Breast epithelium (tissue), 4 donors: Measurements from ENCODE around the gene GAREM2. TPM values are rescaled to one million over a fixed set of nuclear protein-coding genes. Genes with fewer than 3 reads are reported as not detected.

Experiments used
- DNase-seq, 2 donors: peaks; one replicate each; pipeline ENCODE4 v3.0.0-alpha.2; 2019; ENCODE audit warnings: low spot score in 2 of 2
- H3K27ac ChIP-seq, 2 donors: fragments of 200-600 bp; sonication (generic) in 1 of 2; one replicate each; pipeline ENCODE4 v1.5.1; 2016 to 2019; ENCODE audit warnings: mild to moderate bottlenecking in 1 of 2
- H3K27me3 ChIP-seq, 2 donors: fragments of 200-600 bp; sonication (generic) in 1 of 2; one replicate each; pipeline versions ENCODE4 v1.5.1 to v1.6.0; 2017 to 2019; ENCODE audit warnings: control low read depth in 1 of 2, mild to moderate bottlenecking in 1 of 2
- H3K36me3 ChIP-seq: fragments of 200-600 bp; one replicate; pipeline ENCODE4 v1.5.1; 2019
- H3K4me1 ChIP-seq, 2 donors: fragments of 200-600 bp; sonication (generic); one replicate each; pipeline ENCODE4 v1.5.1; 2016 to 2019; ENCODE audit warnings: control low read depth in 1 of 2
- H3K4me3 ChIP-seq, 3 donors: fragments of 200-600 bp; sonication (generic); 1 replicate in 2 of 3; 2 replicates in 1 of 3; pipeline ENCODE4 v1.5.1; 2016 to 2019; ENCODE audit warnings: mild to moderate bottlenecking in 3 of 3, moderate library complexity in 2 of 3
- H3K9me3 ChIP-seq, 2 donors: fragments of 200-600 bp; sonication (generic) in 1 of 2; one replicate each; pipeline ENCODE4 v1.5.1; 2016 to 2019; ENCODE audit warnings: control low read depth in 1 of 2
- POLR2A ChIP-seq: fragments of 450-650 bp; IDR thresholded peaks from one replicate; pipeline ENCODE4 v1.6.1; 2016; ENCODE audit warnings: antibody characterized with exemption, mild to moderate bottlenecking, moderate library complexity
- POLR2AphosphoS5 ChIP-seq, 3 donors: sonication (generic); formaldehyde crosslinking; IDR thresholded peaks; one replicate each; pipeline ENCODE4 v1.6.1; 2017; ENCODE audit warnings: antibody characterized with exemption in 3 of 3
- intact Hi-C: fragments of 100-400 bp; cut with DNase I; formaldehyde crosslinking; loops from one replicate; pipeline ENCODE4 v1.15.1; 2023; ENCODE audit warnings: low total_unique reads
- total RNA-seq, 3 donors: library from RNA; depleted of rRNA; stranded (reverse); fragments of >200 nt; gene quantifications; one replicate each; pipeline ENCODE4 v1.1.0, GENCODE V29; 2016
- TF ChIP-seq, protein P1 (sequence below), 3 donors: fragments of 450-650 bp; IDR thresholded peaks; one replicate each; pipeline ENCODE4 v1.5.1; 2016 to 2017; ENCODE audit warnings: antibody characterized with exemption in 3 of 3, mild to moderate bottlenecking in 3 of 3, moderate library complexity in 3 of 3

GAREM2 gene
- total RNA-seq, 3 donors from 2014 or later = 1.2 to 2.0 (median 1.4) TPM

DNA sequence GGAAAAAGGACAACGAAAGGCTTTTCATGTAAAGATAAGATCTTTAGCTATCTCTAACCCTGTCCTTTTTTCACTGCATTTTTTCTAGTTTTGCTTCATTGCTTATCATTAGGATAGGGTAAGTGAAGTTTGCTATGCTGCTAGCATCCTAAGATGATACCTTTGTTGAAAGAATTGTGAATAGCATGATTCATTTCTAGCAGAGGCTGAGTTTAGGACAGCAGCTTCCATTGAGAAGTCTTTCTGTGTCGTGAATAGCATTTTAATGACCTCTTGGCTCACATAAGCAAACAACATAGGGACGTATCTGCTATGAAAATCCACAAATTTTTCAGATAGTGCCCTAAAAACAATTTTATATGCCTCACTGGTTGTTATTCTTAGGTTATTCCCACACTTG lies 36.4 kb upstream of the GAREM2 start:
- Histone ChIP-seq H3K36me3 (no peaks in the 10 kb centered on the region), H3K4me1 (no peaks in the 10 kb centered on the region), H3K9me3 (no peaks in the 10 kb centered on the region), H3K27me3 (no peaks in the 10 kb centered on the region), H3K27ac (no peak overlapping the region), H3K4me3 (no peak overlapping the region)
- intact Hi-C loops = no loop called here
- DNase-seq = no peak
- no peak for TF ChIP-seq POLR2A
- TF ChIP-seq, protein P1, sequence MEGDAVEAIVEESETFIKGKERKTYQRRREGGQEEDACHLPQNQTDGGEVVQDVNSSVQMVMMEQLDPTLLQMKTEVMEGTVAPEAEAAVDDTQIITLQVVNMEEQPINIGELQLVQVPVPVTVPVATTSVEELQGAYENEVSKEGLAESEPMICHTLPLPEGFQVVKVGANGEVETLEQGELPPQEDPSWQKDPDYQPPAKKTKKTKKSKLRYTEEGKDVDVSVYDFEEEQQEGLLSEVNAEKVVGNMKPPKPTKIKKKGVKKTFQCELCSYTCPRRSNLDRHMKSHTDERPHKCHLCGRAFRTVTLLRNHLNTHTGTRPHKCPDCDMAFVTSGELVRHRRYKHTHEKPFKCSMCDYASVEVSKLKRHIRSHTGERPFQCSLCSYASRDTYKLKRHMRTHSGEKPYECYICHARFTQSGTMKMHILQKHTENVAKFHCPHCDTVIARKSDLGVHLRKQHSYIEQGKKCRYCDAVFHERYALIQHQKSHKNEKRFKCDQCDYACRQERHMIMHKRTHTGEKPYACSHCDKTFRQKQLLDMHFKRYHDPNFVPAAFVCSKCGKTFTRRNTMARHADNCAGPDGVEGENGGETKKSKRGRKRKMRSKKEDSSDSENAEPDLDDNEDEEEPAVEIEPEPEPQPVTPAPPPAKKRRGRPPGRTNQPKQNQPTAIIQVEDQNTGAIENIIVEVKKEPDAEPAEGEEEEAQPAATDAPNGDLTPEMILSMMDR (IDR thresholded peaks at IDR 0.05) = no peak

GRCh38 chr2:26139269-26140183 lies 33.4 kb upstream of the GAREM2 start:
- H3K4me3 ChIP-seq = no peak overlapping the region
- intact Hi-C loops = loop anchor here (10.0 kb wide), 1 partner anchor 145 kb away; no protein-coding TSS in a partner anchor
- no peak for DNase-seq

DNA sequence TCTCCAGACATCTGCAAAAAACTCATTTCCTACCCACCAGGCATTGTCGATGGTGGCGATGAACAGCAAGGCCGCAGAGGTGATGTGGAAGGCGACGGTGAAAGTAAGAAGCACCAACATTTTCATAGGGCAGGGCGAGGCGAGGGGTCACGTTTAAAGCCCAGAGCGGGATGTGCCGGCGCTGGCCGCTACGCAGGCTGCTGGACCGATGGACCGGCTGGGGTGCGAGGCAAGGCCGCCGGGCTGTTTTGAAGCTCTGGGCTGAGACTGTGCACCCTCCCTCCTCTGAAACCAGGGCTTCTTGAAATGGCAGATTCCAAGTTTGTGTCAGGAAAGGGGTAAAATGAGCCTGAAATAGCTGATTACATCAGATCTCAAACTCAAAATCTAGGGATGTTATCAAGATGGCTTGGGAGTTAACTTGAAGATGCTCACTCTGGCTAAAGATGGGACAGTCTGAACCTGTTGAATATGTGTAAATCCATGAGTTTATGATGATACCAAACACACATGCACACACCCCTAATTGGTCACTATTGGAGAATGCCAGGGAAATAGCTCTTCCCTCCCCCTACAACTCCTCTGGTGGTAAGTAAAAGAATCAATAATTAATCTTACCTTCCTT lies 31.6 kb upstream of the GAREM2 start:
- no peak overlapping the region for H3K27ac ChIP-seq
- no peaks in the 10 kb centered on the region for H3K36me3 ChIP-seq
- no peak for DNase-seq
- H3K4me1 ChIP-seq = peaks cover 0 to 3% of the 10 kb centered on the region in 2 donors
- no peaks in the 10 kb centered on the region for H3K9me3 ChIP-seq
- TF ChIP-seq POLR2A (no peak), POLR2AphosphoS5 (IDR thresholded peaks at IDR 0.05) (peak in 1 of 3 donors; percentile 31)
- TF ChIP-seq, protein P1 (IDR thresholded peaks at IDR 0.05) = no peak
- intact Hi-C loops = loop anchor here (10.0 kb wide), 1 partner anchor 146 kb away; no protein-coding TSS in a partner anchor
- H3K27me3 ChIP-seq = no peaks in the 10 kb centered on the region
- H3K4me3 ChIP-seq = no peak overlapping the region

More at GRCh38 chr2:26139269-26140183, 33.4 kb upstream of the GAREM2 start:
- no peaks in the 10 kb centered on the region for H3K36me3 ChIP-seq
- peaks cover 0 to 3% of the 10 kb centered on the region in 2 donors for H3K4me1 ChIP-seq
- H3K27ac ChIP-seq = no peak overlapping the region
- TF ChIP-seq POLR2AphosphoS5 (IDR thresholded peaks at IDR 0.05) (no peak), POLR2A (no peak)
- TF ChIP-seq, protein P1 (IDR thresholded peaks at IDR 0.05) = no peak
- H3K9me3 ChIP-seq = no peaks in the 10 kb centered on the region
- H3K27me3 ChIP-seq = no peaks in the 10 kb centered on the region

DNA sequence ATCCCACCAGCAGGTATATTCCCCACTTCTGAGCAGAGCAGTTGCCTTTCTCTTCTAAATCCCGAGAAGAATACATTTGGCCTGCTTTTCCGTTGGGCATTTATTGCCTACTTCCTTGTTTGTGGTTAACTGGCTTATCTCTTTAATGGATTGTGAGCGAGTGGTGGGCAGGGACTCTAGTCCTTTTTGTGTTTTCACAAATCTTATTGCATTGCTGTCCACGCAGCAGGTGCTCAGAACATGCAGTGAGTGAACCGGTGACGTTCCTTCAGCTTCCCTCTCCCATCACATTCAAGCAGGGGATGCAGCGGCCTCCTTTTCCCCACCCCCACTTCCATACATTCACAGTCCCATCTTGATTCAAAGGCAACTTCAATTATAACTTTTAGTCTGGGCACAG lies 28.9 kb upstream of the GAREM2 start:
- Histone ChIP-seq H3K4me1 (peaks cover 0 to 3% of the 10 kb centered on the region in 2 donors), H3K27ac (no peak overlapping the region), H3K9me3 (no peaks in the 10 kb centered on the region), H3K27me3 (no peaks in the 10 kb centered on the region), H3K36me3 (no peaks in the 10 kb centered on the region), H3K4me3 (no peak overlapping the region)
- TF ChIP-seq, protein P1 (IDR thresholded peaks at IDR 0.05) = no peak
- TF ChIP-seq POLR2A (no peak), POLR2AphosphoS5 (IDR thresholded peaks at IDR 0.05) (no peak)
- intact Hi-C loops = loop anchor here (10.0 kb wide), 1 partner anchor 149 kb away; no protein-coding TSS in a partner anchor
- DNase-seq = no peak
